ENCODE data around the gene TBKBP1.

DNA sequence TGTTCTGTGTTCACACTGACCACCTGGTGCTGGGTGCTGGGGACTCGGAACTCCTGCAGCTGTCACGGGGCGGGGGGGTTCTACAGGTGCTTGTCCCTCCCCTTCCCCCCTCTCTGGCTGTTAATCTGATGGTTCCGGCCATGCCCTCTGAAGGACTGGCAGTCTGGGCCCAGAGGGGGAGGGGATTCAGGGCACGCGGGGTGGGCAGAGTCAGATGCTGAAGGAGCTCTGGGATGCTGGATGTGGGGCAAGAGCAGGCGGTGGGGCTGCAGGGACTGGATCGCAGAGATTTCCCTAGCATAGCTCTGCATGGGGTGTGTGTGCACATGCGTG lies 33.7 kb downstream of the TBKBP1 start:
- TF ChIP-seq, protein P1, sequence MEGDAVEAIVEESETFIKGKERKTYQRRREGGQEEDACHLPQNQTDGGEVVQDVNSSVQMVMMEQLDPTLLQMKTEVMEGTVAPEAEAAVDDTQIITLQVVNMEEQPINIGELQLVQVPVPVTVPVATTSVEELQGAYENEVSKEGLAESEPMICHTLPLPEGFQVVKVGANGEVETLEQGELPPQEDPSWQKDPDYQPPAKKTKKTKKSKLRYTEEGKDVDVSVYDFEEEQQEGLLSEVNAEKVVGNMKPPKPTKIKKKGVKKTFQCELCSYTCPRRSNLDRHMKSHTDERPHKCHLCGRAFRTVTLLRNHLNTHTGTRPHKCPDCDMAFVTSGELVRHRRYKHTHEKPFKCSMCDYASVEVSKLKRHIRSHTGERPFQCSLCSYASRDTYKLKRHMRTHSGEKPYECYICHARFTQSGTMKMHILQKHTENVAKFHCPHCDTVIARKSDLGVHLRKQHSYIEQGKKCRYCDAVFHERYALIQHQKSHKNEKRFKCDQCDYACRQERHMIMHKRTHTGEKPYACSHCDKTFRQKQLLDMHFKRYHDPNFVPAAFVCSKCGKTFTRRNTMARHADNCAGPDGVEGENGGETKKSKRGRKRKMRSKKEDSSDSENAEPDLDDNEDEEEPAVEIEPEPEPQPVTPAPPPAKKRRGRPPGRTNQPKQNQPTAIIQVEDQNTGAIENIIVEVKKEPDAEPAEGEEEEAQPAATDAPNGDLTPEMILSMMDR (IDR thresholded peaks at IDR 0.05; ENCODE audit: low read depth, low read length): no peak
- TF ChIP-seq POLR2A (IDR thresholded peaks at IDR 0.05; ENCODE audit: extremely low read depth, insufficient read length): no peak
- no peak for TF ChIP-seq MYC (IDR thresholded peaks at IDR 0.05; ENCODE audit: low read depth, low read length)

All from NB4 (cell line).